HK-2 (cell line): ENCODE data around the gene XPO4.

Experiments
- DNase-seq: peaks from one replicate; pipeline ENCODE4 v3.0.0-alpha.2; 2018; ENCODE audit not compliant: unreplicated experiment

XPO4 gene

GRCh38 chr13:20828539-20829364 lies 73.8 kb downstream of the XPO4 start:
- no peak for DNase-seq

- DNase-seq: no peak
These were observed 75.5 kb downstream of the XPO4 start for GRCh38 chr13:20826843-20827560.

GRCh38 chr13:20826301-20826700 lies 76.2 kb downstream of the XPO4 start:
- no peak for DNase-seq

- no peak for DNase-seq
These were observed 77.1 kb downstream of the XPO4 start for GRCh38 chr13:20825477-20825875.

- DNase-seq: no peak
These were observed 77.6 kb downstream of the XPO4 start for GRCh38 chr13:20824762-20825476.

- DNase-seq: no peak
These were observed 79.5 kb downstream of the XPO4 start for GRCh38 chr13:20823071-20823470.

- DNase-seq: no peak
These were observed 80.1 kb downstream of the XPO4 start for GRCh38 chr13:20822406-20822805.

GRCh38 chr13:20819715-20820114 lies 82.8 kb downstream of the XPO4 start:
- DNase-seq: no peak

- DNase-seq: no peak
These were observed 87.1 kb downstream of the XPO4 start for GRCh38 chr13:20815464-20815863.

- peak; percentile 18 for DNase-seq
These were observed 88.2 kb downstream of the XPO4 start for GRCh38 chr13:20814224-20814910.

- no peak for DNase-seq
These were observed 89.7 kb downstream of the XPO4 start for GRCh38 chr13:20812890-20813289.

GRCh38 chr13:20810808-20811207 lies 91.7 kb downstream of the XPO4 start:
- no peak for DNase-seq

- DNase-seq: no peak
These were observed 93.7 kb downstream of the XPO4 start for GRCh38 chr13:20808874-20809273.

- DNase-seq: no peak
These were observed 99.2 kb downstream of the XPO4 start for GRCh38 chr13:20803180-20803965.

- DNase-seq: no peak
These were observed 100.8 kb downstream of the XPO4 start for GRCh38 chr13:20801707-20802106.

- DNase-seq: no peak
These were observed 102.7 kb downstream of the XPO4 start for GRCh38 chr13:20799726-20800416.

- no peak for DNase-seq
These were observed 104.5 kb downstream of the XPO4 start for GRCh38 chr13:20798027-20798426.

GRCh38 chr13:20796791-20797508 lies 105.6 kb downstream of the XPO4 start:
- DNase-seq: no peak

- DNase-seq: no peak
These were observed 112.9 kb downstream of the XPO4 start for GRCh38 chr13:20789665-20790064.

- no peak for DNase-seq
These were observed 114.2 kb downstream of the XPO4 start for GRCh38 chr13:20788312-20788711.
